ENCODE measurements around the gene TSC22D4. TPM values are rescaled to one million over a fixed set of nuclear protein-coding genes. Genes with fewer than 3 reads are reported as not detected.

The TSC22D4 gene
- total and polyA plus RNA-seq, 9 of the 15 experiments (the other 6 are each of a cell fraction or from before 2014, with no cell fraction given), result 0.37 to 107 (median 28.7) TPM

GRCh38 chr7:100483090-100483721, 4.2 kb upstream of the TSC22D4 start (continued):
- TF ChIP-seq ZNF449 (CRISPR knock-in tag; IDR thresholded peaks at IDR 0.05), result no peak
- TF ChIP-seq TCF3 (CRISPR knock-in tag; IDR thresholded peaks at IDR 0.05), result no peak; the same call in 1 of the 2 replicates
- TF ChIP-seq NR2C2 (CRISPR knock-in tag; IDR thresholded peaks at IDR 0.05), result peak; percentile 91
- TF ChIP-seq NR2C2 (tag; IDR thresholded peaks at IDR 0.05), result peak; percentile 97
- no peak for TF ChIP-seq ZNF23 (CRISPR knock-in tag; IDR thresholded peaks at IDR 0.05)
- peak; percentile 91 for TF ChIP-seq SMC3 (conservative IDR thresholded peaks at IDR 0.05; ENCODE audit: insufficient read depth, low read depth, low read length)
- no peak for TF ChIP-seq KLF10 (CRISPR knock-in tag; IDR thresholded peaks at IDR 0.05)
- no peak for TF ChIP-seq HDAC6 (IDR thresholded peaks at IDR 0.05; ENCODE audit: low read depth, low read length)
- TF ChIP-seq ZNF609 (CRISPR knock-in tag; IDR thresholded peaks at IDR 0.05; ENCODE audit: borderline replicate concordance), result no peak; the same call in 1 of the 2 replicates
- TF ChIP-seq SPI1 (IDR thresholded peaks at IDR 0.05; ENCODE audit: borderline replicate concordance, low read depth, low read length), result no peak
- TF ChIP-seq SRSF3 (IDR thresholded peaks at IDR 0.05; ENCODE audit: insufficient read depth, low read length), result no peak
- TF ChIP-seq PCBP1 (IDR thresholded peaks at IDR 0.05; ENCODE audit: low read depth, low read length, poor library complexity, severe bottlenecking), result peak; percentile 60
- TF ChIP-seq POLR2H (tag; IDR thresholded peaks at IDR 0.05; ENCODE audit: low read depth), result no peak
- no peak for TF ChIP-seq RREB1 (CRISPR knock-in tag; IDR thresholded peaks at IDR 0.05)
- no peak for TF ChIP-seq HMGN3 (IDR thresholded peaks at IDR 0.05; ENCODE audit: borderline replicate concordance, extremely low read depth, insufficient read length, low read depth, low read length)

Measured in K562 (cell line).